Uterus (tissue), 4 donors: ENCODE data around the gene ZNF800. TPM values are rescaled to one million over a fixed set of nuclear protein-coding genes. Genes with fewer than 3 reads are reported as not detected.

Source experiments
- DNase-seq, 2 donors: peaks; one replicate each; pipeline ENCODE4 v3.0.0-alpha.2; 2019 to 2020
- H3K27ac ChIP-seq, 2 donors: fragments of 200-600 bp; sonication (generic); 1 replicate in 1 of 2; 2 replicates in 1 of 2; pipeline ENCODE4 v1.5.1; 2016 to 2018
- H3K27me3 ChIP-seq, 2 donors: fragments of 200-600 bp; sonication (generic); one replicate each; pipeline ENCODE4 v1.5.1; 2018 to 2019; ENCODE audit warnings: control low read depth in 1 of 2
- H3K36me3 ChIP-seq, 2 donors: fragments of 200-600 bp; sonication (generic); one replicate each; pipeline ENCODE4 v1.5.1; 2019; ENCODE audit warnings: control low read depth in 1 of 2
- H3K4me1 ChIP-seq, 2 donors: fragments of 200-600 bp; sonication (generic); one replicate each; pipeline ENCODE4 v1.5.1; 2018 to 2019; ENCODE audit warnings: control low read depth in 1 of 2
- H3K4me3 ChIP-seq, 2 donors: fragments of 200-600 bp; sonication (generic); 1 replicate in 1 of 2; 2 replicates in 1 of 2; pipeline ENCODE4 v1.5.1; 2018 to 2019; ENCODE audit warnings: mild to moderate bottlenecking in 1 of 2
- H3K9me3 ChIP-seq, 2 donors: fragments of 200-600 bp; sonication (generic); one replicate each; pipeline ENCODE4 v1.5.1; 2019; ENCODE audit warnings: control low read depth in 1 of 2
- CTCF ChIP-seq, 4 experiments: fragments of 200-600 bp in 2 of 4; fragments of 450-650 bp in 2 of 4; sonication (generic) in 2 of 4; IDR thresholded peaks; one replicate each; pipeline ENCODE4 v1.5.1; 2016 to 2019; ENCODE audit warnings: antibody characterized with exemption in 4 of 4, mild to moderate bottlenecking in 2 of 4, moderate library complexity in 1 of 4
- POLR2A ChIP-seq, 2 donors: fragments of 450-650 bp; IDR thresholded peaks; one replicate each; pipeline ENCODE4 v1.6.1; 2016; ENCODE audit warnings: antibody characterized with exemption in 2 of 2, mild to moderate bottlenecking in 1 of 2, moderate library complexity in 1 of 2
- intact Hi-C: fragments of 100-400 bp; cut with DNase I; formaldehyde crosslinking; loops from one replicate; pipeline ENCODE4 v1.15.1; 2023; ENCODE audit warnings: low total_unique reads
- total RNA-seq, 4 donors: library from RNA; depleted of rRNA in 3 of 4; stranded (reverse); fragments of >200 nt in 3 of 4; gene quantifications; one replicate each; pipeline versions ENCODE4 v1.1.0 to v1.2.4, GENCODE V29; 2014 to 2023
- donor health status: DM: yes; HTN: yes; CAD: no.

The ZNF800 gene
- total RNA-seq, 4 donors from 2014 or later = 19.7 to 49.1 (median 40.1) TPM

GRCh38 chr7:127413962-127414361 is 21.5 kb upstream of the ZNF800 start:
- H3K27me3 ChIP-seq = no peaks in the 10 kb centered on the region
- no peaks in the 10 kb centered on the region for H3K36me3 ChIP-seq
- no peak overlapping the region for H3K4me3 ChIP-seq
- no peak overlapping the region for H3K27ac ChIP-seq
- no peak for TF ChIP-seq CTCF (IDR thresholded peaks at IDR 0.05)
- TF ChIP-seq POLR2A (IDR thresholded peaks at IDR 0.05) = no peak
- intact Hi-C loops = no loop called here
- no peak for DNase-seq
- H3K9me3 ChIP-seq = no peaks in the 10 kb centered on the region
- no peaks in the 10 kb centered on the region for H3K4me1 ChIP-seq

GRCh38 chr7:127413326-127413725 is 20.8 kb upstream of the ZNF800 start:
- TF ChIP-seq CTCF (IDR thresholded peaks at IDR 0.05) = no peak
- TF ChIP-seq POLR2A (IDR thresholded peaks at IDR 0.05) = no peak
- H3K9me3 ChIP-seq = no peaks in the 10 kb centered on the region
- H3K36me3 ChIP-seq = no peaks in the 10 kb centered on the region
- no peak for DNase-seq
- H3K27me3 ChIP-seq = no peaks in the 10 kb centered on the region
- H3K4me1 ChIP-seq = no peaks in the 10 kb centered on the region
- no peak overlapping the region for H3K27ac ChIP-seq
- intact Hi-C loops = no loop called here
- no peak overlapping the region for H3K4me3 ChIP-seq

- no peaks in the 10 kb centered on the region for H3K9me3 ChIP-seq
- no peak for TF ChIP-seq CTCF (IDR thresholded peaks at IDR 0.05)
- TF ChIP-seq POLR2A (IDR thresholded peaks at IDR 0.05) = no peak
- no peak overlapping the region for H3K27ac ChIP-seq
- H3K4me3 ChIP-seq = no peak overlapping the region
- no peaks in the 10 kb centered on the region for H3K27me3 ChIP-seq
- H3K4me1 ChIP-seq = no peaks in the 10 kb centered on the region
- H3K36me3 ChIP-seq = no peaks in the 10 kb centered on the region
- intact Hi-C loops = no loop called here
- DNase-seq = no peak
These were observed 18.7 kb upstream of the ZNF800 start for GRCh38 chr7:127411176-127411575.

GRCh38 chr7:127409629-127410028 is 17.1 kb upstream of the ZNF800 start:
- no peak for DNase-seq
- no peaks in the 10 kb centered on the region for H3K36me3 ChIP-seq
- no peaks in the 10 kb centered on the region for H3K27me3 ChIP-seq
- H3K4me1 ChIP-seq = no peaks in the 10 kb centered on the region
- H3K4me3 ChIP-seq = no peak overlapping the region
- no peaks in the 10 kb centered on the region for H3K9me3 ChIP-seq
- intact Hi-C loops = no loop called here
- no peak for TF ChIP-seq CTCF (IDR thresholded peaks at IDR 0.05)
- no peak for TF ChIP-seq POLR2A (IDR thresholded peaks at IDR 0.05)
- no peak overlapping the region for H3K27ac ChIP-seq

- Histone ChIP-seq H3K4me3 (no peak overlapping the region), H3K4me1 (no peaks in the 10 kb centered on the region), H3K27ac (no peak overlapping the region), H3K9me3 (no peaks in the 10 kb centered on the region), H3K27me3 (no peaks in the 10 kb centered on the region), H3K36me3 (no peaks in the 10 kb centered on the region)
- TF ChIP-seq POLR2A (IDR thresholded peaks at IDR 0.05) = no peak
- TF ChIP-seq CTCF (IDR thresholded peaks at IDR 0.05) = no peak
- intact Hi-C loops = no loop called here
- no peak for DNase-seq
These were observed 12.0 kb upstream of the ZNF800 start for GRCh38 chr7:127404286-127405072.
